ENCODE data around the gene SLC25A26. TPM values are rescaled to one million over a fixed set of nuclear protein-coding genes. Genes with fewer than 3 reads are reported as not detected.

SLC25A26 gene
- polyA plus RNA-seq, 1 donor (not counting 4 experiments of a cell fraction or from before 2014, with no cell fraction given): 25.2 TPM

GRCh38 chr3:66177026-66177425 is 43.8 kb upstream of the SLC25A26 start:
- no peaks in the 10 kb centered on the region for H3K36me3 ChIP-seq (ENCODE audit: control insufficient read depth in 2 of 2, extremely low read depth in 1 of 2, insufficient read depth in 2 of 2, low read length in 2 of 2)
- no peak overlapping the region for H3K9ac ChIP-seq (ENCODE audit: control insufficient read depth, extremely low read depth, insufficient read depth, low read length)
- dilution Hi-C loops (cut with MboI; ENCODE audit: extremely low pct_ligation_motif_present, low sequenced_read_pairs): no loop called here
- no peak overlapping the region for H3K4me2 ChIP-seq (ENCODE audit: control insufficient read depth, extremely low read depth, insufficient read depth, low read depth, low read length)
- DNase-seq (ENCODE audit: low read depth, low spot score) (no peak), FAIRE-seq (no peak)
- no peaks in the 10 kb centered on the region for H3K4me1 ChIP-seq (ENCODE audit: control insufficient read depth, extremely low read depth, insufficient read depth, low read length)
- H3K27me3 ChIP-seq (ENCODE audit: control insufficient read depth, extremely low read depth, insufficient read depth, low read length): no peaks in the 10 kb centered on the region
- H3K4me3 ChIP-seq (ENCODE audit: control insufficient read depth in 2 of 3, extremely low read depth in 1 of 3, insufficient read depth in 2 of 3, low read depth in 1 of 3, low read length in 3 of 3): no peak overlapping the region
- H3K79me2 ChIP-seq (ENCODE audit: control insufficient read depth, insufficient read depth, low read length): no peaks in the 10 kb centered on the region
- H2AFZ ChIP-seq (ENCODE audit: control insufficient read depth, low read length): no peak overlapping the region
- H4K20me1 ChIP-seq (ENCODE audit: control insufficient read depth, extremely low read depth, insufficient read depth, low read length): no peaks in the 10 kb centered on the region
- H3K27ac ChIP-seq (ENCODE audit: control insufficient read depth, insufficient read depth, low read length): no peak overlapping the region
- H3K9me1 ChIP-seq (ENCODE audit: control insufficient read depth, extremely low read depth, insufficient read depth, low read length): no peaks in the 10 kb centered on the region
- TF ChIP-seq CTCF (optimal IDR thresholded peaks at IDR 0.05 in 1 of 3, IDR thresholded peaks at IDR 0.05 in 1 of 3, conservative IDR thresholded peaks at IDR 0.05 in 1 of 3; ENCODE audit: extremely low read depth in 1 of 3, insufficient read depth in 2 of 3, low read length in 3 of 3): no peak
- no peak for TF ChIP-seq EZH2 (IDR thresholded peaks at IDR 0.05; ENCODE audit: low read length)
- H3K9me3 ChIP-seq (ENCODE audit: control insufficient read depth, low read depth, low read length): no peaks in the 10 kb centered on the region

- H3K9me1 ChIP-seq (ENCODE audit: control insufficient read depth, extremely low read depth, insufficient read depth, low read length): no peaks in the 10 kb centered on the region
- no peaks in the 10 kb centered on the region for H3K27me3 ChIP-seq (ENCODE audit: control insufficient read depth, extremely low read depth, insufficient read depth, low read length)
- dilution Hi-C loops (cut with MboI; ENCODE audit: extremely low pct_ligation_motif_present, low sequenced_read_pairs): no loop called here
- FAIRE-seq (no peak), DNase-seq (ENCODE audit: low read depth, low spot score) (no peak)
- H2AFZ ChIP-seq (ENCODE audit: control insufficient read depth, low read length): no peak overlapping the region
- H3K4me2 ChIP-seq (ENCODE audit: control insufficient read depth, extremely low read depth, insufficient read depth, low read depth, low read length): no peak overlapping the region
- no peaks in the 10 kb centered on the region for H4K20me1 ChIP-seq (ENCODE audit: control insufficient read depth, extremely low read depth, insufficient read depth, low read length)
- H3K9ac ChIP-seq (ENCODE audit: control insufficient read depth, extremely low read depth, insufficient read depth, low read length): no peak overlapping the region
- TF ChIP-seq CTCF (optimal IDR thresholded peaks at IDR 0.05 in 1 of 3, IDR thresholded peaks at IDR 0.05 in 1 of 3, conservative IDR thresholded peaks at IDR 0.05 in 1 of 3; ENCODE audit: extremely low read depth in 1 of 3, insufficient read depth in 2 of 3, low read length in 3 of 3) (no peak), EZH2 (IDR thresholded peaks at IDR 0.05; ENCODE audit: low read length) (no peak)
- no peak overlapping the region for H3K27ac ChIP-seq (ENCODE audit: control insufficient read depth, insufficient read depth, low read length)
- H3K9me3 ChIP-seq (ENCODE audit: control insufficient read depth, low read depth, low read length): no peaks in the 10 kb centered on the region
- no peak overlapping the region for H3K4me3 ChIP-seq (ENCODE audit: control insufficient read depth in 2 of 3, extremely low read depth in 1 of 3, insufficient read depth in 2 of 3, low read depth in 1 of 3, low read length in 3 of 3)
- H3K79me2 ChIP-seq (ENCODE audit: control insufficient read depth, insufficient read depth, low read length): no peaks in the 10 kb centered on the region
- H3K36me3 ChIP-seq (ENCODE audit: control insufficient read depth in 2 of 2, extremely low read depth in 1 of 2, insufficient read depth in 2 of 2, low read length in 2 of 2): no peaks in the 10 kb centered on the region
- H3K4me1 ChIP-seq (ENCODE audit: control insufficient read depth, extremely low read depth, insufficient read depth, low read length): no peaks in the 10 kb centered on the region
These were observed 42.6 kb upstream of the SLC25A26 start for GRCh38 chr3:66178206-66178605.
